H9 (cell line): ENCODE results near the gene SESTD1. TPM values are rescaled to one million over a fixed set of nuclear protein-coding genes. Genes with fewer than 3 reads are reported as not detected.

Source experiments
- DNase-seq: peaks from one replicate; pipeline ENCODE4 v3.0.0-alpha.2; 2017
- H2AFZ ChIP-seq: one replicate; pipeline ENCODE4 v1.6.1; 2013; ENCODE audit warnings: mild to moderate bottlenecking, low read length, control low read depth, moderate library complexity
- H2AK5ac ChIP-seq: 2 replicates; pipeline ENCODE4 v1.6.1; 2013; ENCODE audit warnings: low read length, control low read depth, mixed read lengths; ENCODE audit not compliant: insufficient read length
- H2BK120ac ChIP-seq: one replicate; pipeline ENCODE4 v1.6.1; 2013; ENCODE audit warnings: low read depth, mild to moderate bottlenecking, low read length, control low read depth, inconsistent platforms; ENCODE audit not compliant: poor library complexity, severe bottlenecking
- H2BK12ac ChIP-seq: 2 replicates; pipeline ENCODE4 v1.6.1; 2013; ENCODE audit warnings: low read length, control low read depth, mixed read lengths, low read depth; ENCODE audit not compliant: insufficient read length
- H2BK15ac ChIP-seq: 2 replicates; pipeline ENCODE4 v1.6.1; 2013; ENCODE audit warnings: low read depth, low read length, control low read depth
- H2BK20ac ChIP-seq: one replicate; pipeline ENCODE4 v1.6.1; 2013; ENCODE audit warnings: low read depth, mild to moderate bottlenecking, low read length, control low read depth, inconsistent platforms; ENCODE audit not compliant: poor library complexity, severe bottlenecking
- H2BK5ac ChIP-seq: 2 replicates; pipeline ENCODE4 v1.6.1; 2013; ENCODE audit warnings: low read length, control low read depth, mixed read lengths; ENCODE audit not compliant: insufficient read length
- H3K14ac ChIP-seq: 2 replicates; pipeline ENCODE4 v1.6.1; 2013; ENCODE audit warnings: low read length, control low read depth; ENCODE audit not compliant: insufficient read depth
- H3K18ac ChIP-seq: 2 replicates; pipeline ENCODE4 v1.6.1; 2013; ENCODE audit warnings: low read depth, mild to moderate bottlenecking, mixed read lengths, low read length, control low read depth; ENCODE audit not compliant: insufficient read length
- H3K23ac ChIP-seq: 2 replicates; pipeline ENCODE4 v1.6.1; 2013; ENCODE audit warnings: low read length, control low read depth, mixed read lengths, low read depth; ENCODE audit not compliant: insufficient read length
- H3K23me2 ChIP-seq: 2 replicates; pipeline ENCODE4 v1.6.1; 2013; ENCODE audit warnings: low read depth, mild to moderate bottlenecking, mixed read lengths, low read length, control low read depth; ENCODE audit not compliant: insufficient read length, poor library complexity, severe bottlenecking
- H3K27ac ChIP-seq: 2 replicates; pipeline ENCODE4 v1.5.1; 2013; ENCODE audit warnings: low read length, control low read depth, mixed read lengths, low read depth; ENCODE audit not compliant: insufficient read length
- H3K27me3 ChIP-seq: 2 replicates; pipeline ENCODE4 v1.6.1; 2013; ENCODE audit warnings: low read length, control low read depth, inconsistent platforms; ENCODE audit not compliant: insufficient read depth
- H3K4ac ChIP-seq: 2 replicates; pipeline ENCODE4 v1.6.1; 2013; ENCODE audit warnings: low read depth, mild to moderate bottlenecking, control low read depth, inconsistent platforms, low read length, moderate library complexity
- H3K4me1 ChIP-seq: 2 replicates; pipeline ENCODE4 v1.6.1; 2013; ENCODE audit warnings: low read length, control low read depth, inconsistent platforms; ENCODE audit not compliant: insufficient read depth
- H3K4me2 ChIP-seq: 2 replicates; pipeline ENCODE4 v1.6.1; 2013; ENCODE audit warnings: low read length, control low read depth, mixed read lengths; ENCODE audit not compliant: insufficient read length, insufficient read depth
- H3K56ac ChIP-seq: 2 replicates; pipeline ENCODE4 v1.6.1; 2013; ENCODE audit warnings: low read depth, mild to moderate bottlenecking, mixed read lengths, low read length, control low read depth; ENCODE audit not compliant: insufficient read length
- H3K79me1 ChIP-seq: 2 replicates; pipeline ENCODE4 v1.6.1; 2013; ENCODE audit warnings: low read depth, mild to moderate bottlenecking, moderate library complexity, low read length, control low read depth, inconsistent platforms; ENCODE audit not compliant: insufficient read depth, poor library complexity, severe bottlenecking
- H3K79me2 ChIP-seq: 2 replicates; pipeline ENCODE4 v1.6.1; 2013; ENCODE audit warnings: low read length, control low read depth, inconsistent platforms; ENCODE audit not compliant: insufficient read depth
- H3K9ac ChIP-seq: 2 replicates; pipeline ENCODE4 v1.6.1; 2013; ENCODE audit warnings: low read length, control low read depth, mixed read lengths; ENCODE audit not compliant: insufficient read length; ENCODE audit errors: extremely low read depth
- H3K9me3 ChIP-seq: one replicate; pipeline ENCODE4 v1.6.1; 2013; ENCODE audit warnings: low read depth, low read length, inconsistent platforms; ENCODE audit not compliant: control insufficient read depth
- H3T11ph ChIP-seq: one replicate; pipeline ENCODE4 v1.6.1; 2013; ENCODE audit warnings: mild to moderate bottlenecking, low read length, control low read depth, inconsistent platforms
- H4K20me1 ChIP-seq: one replicate; pipeline ENCODE4 v1.6.1; 2013; ENCODE audit not compliant: control insufficient read depth, insufficient read length, insufficient read depth
- H4K5ac ChIP-seq: 2 replicates; pipeline ENCODE4 v1.6.1; 2013; ENCODE audit warnings: low read depth, mild to moderate bottlenecking, mixed read lengths, low read length, control low read depth; ENCODE audit not compliant: insufficient read length
- H4K8ac ChIP-seq: replicated peaks from 2 replicates; pipeline ENCODE4 v1.6.1; 2013; ENCODE audit warnings: low read length, control low read depth, mixed read lengths, low read depth; ENCODE audit not compliant: insufficient read length
- H4K91ac ChIP-seq: 2 replicates; pipeline ENCODE4 v1.6.1; 2013; ENCODE audit warnings: low read depth, mild to moderate bottlenecking, moderate library complexity, mixed read lengths, low read length, control low read depth; ENCODE audit not compliant: insufficient read length
- H3K27ac Mint-ChIP-seq, 3 experiments: 2 replicates in 2 of 3; 3 replicates in 1 of 3; pipeline ENCODE4 v1.8.0; 2020 to 2021; ENCODE audit warnings: mixed read lengths in 3 of 3, mild to moderate bottlenecking in 1 of 3, moderate library complexity in 1 of 3
- H3K27me3 Mint-ChIP-seq: 2 replicates; pipeline ENCODE4 v1.8.0; 2021; ENCODE audit warnings: low read depth, mild to moderate bottlenecking, moderate library complexity, mixed read lengths
- H3K36me3 Mint-ChIP-seq, 3 experiments: 2 replicates in 2 of 3; 3 replicates in 1 of 3; pipeline ENCODE4 v1.8.0; 2020 to 2021; ENCODE audit warnings: low read depth in 3 of 3, mixed read lengths in 3 of 3; ENCODE audit not compliant: insufficient read depth in 1 of 3
- H3K4me1 Mint-ChIP-seq, 2 experiments: 2 replicates each; pipeline ENCODE4 v1.8.0; 2020; ENCODE audit warnings: mixed read lengths in 2 of 2
- H3K4me3 Mint-ChIP-seq, 2 experiments: 2 replicates in 1 of 2; 3 replicates in 1 of 2; pipeline ENCODE4 v1.8.0; 2020 to 2021; ENCODE audit warnings: mild to moderate bottlenecking in 2 of 2, mixed read lengths in 2 of 2, moderate library complexity in 1 of 2
- H3K9me3 Mint-ChIP-seq, 2 experiments: 2 replicates in 1 of 2; 3 replicates in 1 of 2; pipeline ENCODE4 v1.8.0; 2020; ENCODE audit warnings: mild to moderate bottlenecking in 2 of 2, mixed read lengths in 2 of 2, moderate library complexity in 1 of 2
- WGBS: extraction: QIAGEN DNeasy Blood & Tissue Kit; methylation state at CpG from one replicate; pipeline ENCODE4 v1.1.7; 2013; ENCODE audit warnings: missing lambda C conversion rate, low lambda C conversion rate, mixed read lengths; ENCODE audit not compliant: insufficient read length; ENCODE audit errors: extremely low coverage; 5-methylcytosine and 5-hydroxymethylcytosine counted together
- total RNA-seq: library from RNA; stranded (reverse); gene quantifications from 2 replicates; pipeline ENCODE4 v1.2.1, GENCODE V29; 2021
- TF ChIP-seq, protein P1 (sequence below): fragments of 200-600 bp; sonication (generic); conservative IDR thresholded peaks from 3 replicates; pipeline ENCODE4 v1.8.0; 2021; ENCODE audit warnings: antibody characterized with exemption, mild to moderate bottlenecking

The SESTD1 gene
- total RNA-seq, 1 experiment from 2014 or later: 44.4 TPM

DNA sequence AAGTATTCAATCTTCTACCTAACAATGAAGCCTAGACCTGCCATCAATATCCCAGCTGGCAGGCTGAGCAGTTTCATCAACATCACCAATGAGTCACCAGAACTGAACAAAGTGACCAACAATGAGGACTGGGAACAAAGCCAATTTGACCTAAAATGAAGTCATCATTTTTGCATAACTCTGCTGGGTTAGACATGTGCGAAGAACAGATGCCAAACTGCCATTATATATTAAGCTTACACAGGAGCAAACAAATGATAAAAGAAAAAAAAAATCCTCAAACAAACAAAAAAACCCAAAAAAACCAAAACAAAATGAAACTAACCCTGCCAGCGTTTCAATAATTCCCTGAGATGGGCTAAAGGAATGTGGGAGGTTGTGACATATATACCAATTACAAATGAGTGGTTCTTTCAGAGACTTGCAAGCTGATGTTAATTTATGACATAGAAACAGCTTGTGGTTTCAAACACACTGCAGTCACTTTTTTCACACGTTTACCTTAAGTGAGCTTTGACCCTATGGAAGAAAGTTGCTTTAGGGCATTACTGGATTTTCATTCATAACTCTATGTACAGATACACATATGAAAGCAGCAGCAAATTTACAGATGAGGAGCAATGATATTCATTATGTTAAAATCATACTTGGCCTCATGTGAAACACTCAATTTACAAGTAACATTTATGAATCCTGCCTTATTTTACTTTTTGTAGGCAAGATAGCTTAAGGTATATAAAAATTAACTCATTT is 157.8 kb downstream of the SESTD1 start:
- Histone ChIP-seq H3K9ac (no peak overlapping the region), H4K8ac (no peak overlapping the region), H3K4ac (no peak overlapping the region), H3K23ac (no peak overlapping the region), H2BK120ac (no peak overlapping the region), H3K14ac (no peak overlapping the region), H3K27ac (no peak overlapping the region), H3K79me1 (no peaks in the 10 kb centered on the region), H2BK12ac (no peak overlapping the region), H3K4me1 (no peaks in the 10 kb centered on the region), H3K9me3 (no peaks in the 10 kb centered on the region), H3K18ac (no peak overlapping the region), H2BK15ac (no peak overlapping the region), H2BK5ac (no peak overlapping the region), H3K23me2 (no peaks in the 10 kb centered on the region), H4K20me1 (no peaks in the 10 kb centered on the region), H4K5ac (no peak overlapping the region), H3K79me2 (no peaks in the 10 kb centered on the region), H3K4me2 (no peak overlapping the region), H2BK20ac (no peak overlapping the region), H3K56ac (no peak overlapping the region), H2AK5ac (no peak overlapping the region), H2AFZ (no peak overlapping the region), H3K27me3 (no peaks in the 10 kb centered on the region), H4K91ac (no peak overlapping the region), H3T11ph (no peak overlapping the region)
- Mint-ChIP-seq H3K27ac (no peak overlapping the region), H3K4me1 (peaks cover 0 to 2% of the 10 kb centered on the region in 2 experiments; a peak in 1 of 4 replicates), H3K27me3 (no peaks in the 10 kb centered on the region), H3K9me3 (no peaks in the 10 kb centered on the region), H3K36me3 (peaks cover 4 to 7% (median 5%) of the 10 kb centered on the region in 3 experiments), H3K4me3 (no peak overlapping the region)
- WGBS: no CpG with 5 or more reads among the region's 3 CpGs
- TF ChIP-seq, protein P1, sequence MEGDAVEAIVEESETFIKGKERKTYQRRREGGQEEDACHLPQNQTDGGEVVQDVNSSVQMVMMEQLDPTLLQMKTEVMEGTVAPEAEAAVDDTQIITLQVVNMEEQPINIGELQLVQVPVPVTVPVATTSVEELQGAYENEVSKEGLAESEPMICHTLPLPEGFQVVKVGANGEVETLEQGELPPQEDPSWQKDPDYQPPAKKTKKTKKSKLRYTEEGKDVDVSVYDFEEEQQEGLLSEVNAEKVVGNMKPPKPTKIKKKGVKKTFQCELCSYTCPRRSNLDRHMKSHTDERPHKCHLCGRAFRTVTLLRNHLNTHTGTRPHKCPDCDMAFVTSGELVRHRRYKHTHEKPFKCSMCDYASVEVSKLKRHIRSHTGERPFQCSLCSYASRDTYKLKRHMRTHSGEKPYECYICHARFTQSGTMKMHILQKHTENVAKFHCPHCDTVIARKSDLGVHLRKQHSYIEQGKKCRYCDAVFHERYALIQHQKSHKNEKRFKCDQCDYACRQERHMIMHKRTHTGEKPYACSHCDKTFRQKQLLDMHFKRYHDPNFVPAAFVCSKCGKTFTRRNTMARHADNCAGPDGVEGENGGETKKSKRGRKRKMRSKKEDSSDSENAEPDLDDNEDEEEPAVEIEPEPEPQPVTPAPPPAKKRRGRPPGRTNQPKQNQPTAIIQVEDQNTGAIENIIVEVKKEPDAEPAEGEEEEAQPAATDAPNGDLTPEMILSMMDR: no peak
- no peak for DNase-seq
